ENCODE results near the gene COL25A1.
"Not testable (repeated sequence)": the region's sequence is repeated elsewhere in the genome, so short reads cannot be mapped to it uniquely, and the experiment has no call there.

Gene COL25A1

DNA sequence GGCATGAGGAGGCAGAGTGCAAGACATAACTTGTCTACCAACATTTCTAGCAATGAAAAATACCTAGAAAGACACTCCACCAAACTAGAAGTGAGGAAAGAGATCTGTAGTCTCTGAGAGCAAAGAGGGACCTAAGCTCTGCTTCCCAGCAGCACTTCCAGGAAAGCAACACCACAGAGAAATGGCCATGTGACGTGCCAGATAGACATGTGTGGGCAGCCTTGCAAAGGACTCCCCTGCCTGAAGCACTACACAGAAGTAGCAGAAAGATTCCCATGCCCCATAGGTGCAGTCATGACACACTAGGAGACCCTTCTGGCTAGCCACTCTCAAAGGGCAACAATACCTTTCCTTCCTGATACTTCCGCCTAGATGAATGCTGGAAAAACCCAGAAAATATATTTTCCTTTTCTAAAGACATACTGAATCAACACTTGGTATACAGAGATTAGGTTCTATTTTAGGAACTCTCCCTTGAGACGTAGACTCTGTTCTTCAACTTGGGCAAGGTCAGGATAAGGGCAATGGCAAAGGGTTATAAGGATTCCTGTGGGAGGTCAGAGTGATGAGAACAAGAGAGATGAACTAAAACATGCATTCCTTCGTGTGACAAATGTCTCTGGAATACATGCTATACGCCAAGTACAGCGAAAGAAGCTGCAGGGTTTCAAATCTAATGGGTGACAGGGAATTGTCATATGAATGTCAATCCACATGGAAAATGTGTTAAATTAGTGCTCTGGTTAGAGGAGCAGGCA is 352.1 kb downstream of the COL25A1 start:
- DNase-seq (ENCODE audit: low read depth in 2 of 2): no peak

DNA sequence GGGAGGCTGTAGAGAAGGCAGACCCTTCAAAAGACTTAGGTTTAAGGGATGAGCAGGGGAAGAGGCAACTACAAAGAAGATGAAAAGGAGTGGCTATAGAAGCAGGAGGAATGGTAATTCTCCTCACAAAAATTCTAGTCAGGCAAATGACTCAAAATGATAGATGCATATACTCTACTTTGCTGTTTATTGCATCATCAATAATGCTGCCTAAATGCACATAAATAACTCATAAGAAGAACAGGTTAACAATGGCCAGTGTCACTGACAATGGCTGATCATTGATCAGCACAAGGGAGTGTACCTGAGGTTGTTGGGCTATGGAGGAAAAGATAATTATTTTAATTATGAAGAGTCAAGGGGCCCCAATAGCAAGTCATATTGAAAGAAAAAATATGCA is 354.9 kb downstream of the COL25A1 start:
- DNase-seq (ENCODE audit: low read depth in 2 of 2): no peak

DNA sequence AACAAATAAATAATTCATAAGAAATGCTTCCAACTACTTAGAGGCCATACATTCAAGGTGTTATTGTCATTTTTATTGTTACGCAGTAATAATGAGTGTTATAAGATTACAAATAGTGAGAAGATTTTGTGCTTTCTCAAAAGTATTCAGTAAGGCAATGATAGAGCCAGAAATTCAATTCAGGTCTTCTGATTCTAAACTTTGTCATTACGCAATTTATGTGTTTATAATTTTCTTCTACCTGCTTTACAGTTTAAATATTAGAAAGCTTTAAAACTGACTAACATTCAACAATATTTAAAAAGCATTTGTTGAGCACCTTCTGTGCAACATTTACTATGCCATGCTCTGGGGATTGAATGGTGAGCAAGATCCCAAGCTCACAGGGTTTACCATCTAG is 356.2 kb downstream of the COL25A1 start:
- DNase-seq (ENCODE audit: low read depth in 2 of 2): no peak

DNA sequence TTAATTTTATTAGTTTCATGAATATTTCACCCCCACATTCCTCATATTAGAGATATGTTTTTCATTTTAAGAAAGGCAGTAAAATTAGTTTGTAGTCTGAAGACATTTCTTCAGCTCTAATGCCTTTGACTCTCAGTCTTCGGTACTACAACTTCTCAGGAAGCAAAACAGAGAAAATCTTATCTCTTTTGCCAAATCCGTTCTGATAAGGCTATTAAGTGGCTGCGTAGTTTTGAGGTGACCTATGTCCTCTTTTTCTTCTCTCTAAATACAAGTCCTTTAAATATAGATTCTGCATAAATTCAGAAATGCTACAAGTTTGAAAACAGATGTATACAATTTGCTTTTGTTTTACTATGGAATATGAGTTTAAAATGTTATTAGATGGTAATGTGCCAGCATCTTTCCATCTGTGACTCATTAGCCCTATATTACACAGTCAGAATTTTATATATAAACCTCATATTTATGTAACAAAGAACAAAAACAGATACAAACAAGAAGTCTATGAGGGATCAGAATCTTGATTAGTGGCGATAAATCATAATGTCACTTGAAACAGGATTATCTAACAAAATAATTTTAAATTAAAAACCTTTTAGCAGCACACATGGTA is 358.4 kb downstream of the COL25A1 start:
- no peak for DNase-seq (ENCODE audit: low read depth in 2 of 2)

- DNase-seq (ENCODE audit: low read depth in 2 of 2): no peak
Observed at GRCh38 chr4:108943371-108943770, 359.1 kb downstream of the COL25A1 start.

GRCh38 chr4:108941904-108942430 is 360.5 kb downstream of the COL25A1 start:
- no peak for DNase-seq (ENCODE audit: low read depth in 2 of 2)

- DNase-seq (ENCODE audit: low read depth in 2 of 2): no peak
Observed at GRCh38 chr4:108940634-108941033, 361.8 kb downstream of the COL25A1 start.

GRCh38 chr4:108940149-108940548 is 362.3 kb downstream of the COL25A1 start:
- DNase-seq (ENCODE audit: low read depth in 2 of 2): no peak

DNA sequence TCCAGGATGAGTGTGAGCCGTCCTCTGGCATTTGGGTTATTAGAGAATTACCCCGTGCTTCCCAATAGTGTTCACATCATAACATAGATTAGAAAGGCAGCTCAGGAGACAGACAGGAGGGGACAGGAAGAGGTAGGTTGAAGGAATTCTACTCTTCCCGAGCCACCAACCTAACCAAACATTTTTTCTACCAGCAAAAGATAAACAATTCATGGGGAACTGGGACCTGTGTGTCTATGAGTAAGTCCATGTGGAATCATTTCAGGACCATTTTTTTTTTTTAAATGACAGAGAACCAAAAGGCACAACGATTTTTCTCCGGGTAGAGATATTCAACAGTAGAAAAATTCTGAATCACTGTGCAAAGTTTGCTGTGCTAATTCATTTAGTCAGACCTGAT is 365.4 kb downstream of the COL25A1 start:
- DNase-seq (ENCODE audit: low read depth in 2 of 2): no peak

DNA sequence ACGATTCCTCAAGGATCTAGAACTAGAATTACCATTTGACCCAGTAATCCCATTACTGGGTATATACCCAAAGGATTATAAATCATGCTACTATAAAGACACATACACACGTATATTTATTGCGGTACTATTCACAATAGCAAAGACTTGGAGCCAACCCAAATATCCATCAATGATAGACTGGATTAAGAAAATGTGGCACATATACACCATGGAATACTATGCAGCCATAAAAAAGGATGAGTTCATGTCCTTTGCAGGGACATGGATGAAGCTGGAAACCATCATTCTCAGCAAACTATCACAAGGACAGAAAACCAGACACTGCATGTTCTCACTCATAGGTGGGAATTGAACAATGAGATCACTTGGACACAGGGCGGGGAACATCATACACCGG is 368.5 kb downstream of the COL25A1 start:
- not testable (repeated sequence) for DNase-seq (ENCODE audit: low read depth in 2 of 2)

DNA sequence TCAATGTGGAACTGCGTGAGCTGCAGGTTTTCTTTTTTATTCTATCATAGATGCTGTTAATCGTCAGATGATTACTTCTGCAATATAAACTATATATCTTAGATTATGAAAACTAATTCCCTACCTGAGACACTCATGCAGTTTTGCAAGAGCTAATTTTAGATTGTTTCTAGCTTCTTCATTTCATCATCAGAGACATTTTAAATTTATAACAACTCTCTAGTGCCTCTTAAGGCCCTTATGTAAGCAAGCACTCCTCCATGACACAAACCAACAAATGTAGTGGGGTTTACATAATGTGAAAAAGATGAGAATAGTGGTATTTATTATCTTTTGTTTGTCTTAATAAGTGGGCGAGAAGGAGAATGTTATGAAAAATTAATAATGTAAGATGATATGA is 369.4 kb downstream of the COL25A1 start:
- DNase-seq (ENCODE audit: low read depth in 2 of 2): no peak

- DNase-seq (ENCODE audit: low read depth in 2 of 2): no peak
Observed at GRCh38 chr4:108931926-108932325, 370.5 kb downstream of the COL25A1 start.

DNA sequence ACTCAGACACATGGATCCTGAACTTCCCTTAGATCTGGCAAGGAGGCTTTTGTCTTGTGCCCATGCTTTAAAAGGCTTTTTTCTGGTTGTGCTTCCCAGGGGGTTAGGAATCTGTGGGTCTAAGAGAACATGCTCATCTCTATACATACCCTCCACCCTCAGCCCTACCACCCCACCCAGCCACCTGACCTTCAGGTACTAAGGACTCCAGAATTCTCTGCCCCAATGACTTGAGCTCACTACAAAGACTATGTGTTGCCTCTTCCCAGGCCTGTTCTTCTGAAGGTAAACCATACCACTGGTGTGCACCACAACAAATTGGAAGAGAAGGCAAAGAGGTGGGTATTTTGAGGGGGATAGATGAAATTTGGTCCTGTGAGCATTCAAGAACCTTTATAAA is 372.3 kb downstream of the COL25A1 start:
- DNase-seq (ENCODE audit: low read depth in 2 of 2): no peak

GRCh38 chr4:108926781-108927180 is 375.7 kb downstream of the COL25A1 start:
- DNase-seq (ENCODE audit: low read depth in 2 of 2): no peak

GRCh38 chr4:108926061-108926460 is 376.4 kb downstream of the COL25A1 start:
- DNase-seq (ENCODE audit: low read depth in 2 of 2): no peak

GRCh38 chr4:108922191-108922590 is 380.3 kb downstream of the COL25A1 start:
- DNase-seq (ENCODE audit: low read depth in 2 of 2): no peak

GRCh38 chr4:108920395-108921087 is 381.9 kb downstream of the COL25A1 start:
- no peak for DNase-seq (ENCODE audit: low read depth in 2 of 2)

- no peak for DNase-seq (ENCODE audit: low read depth in 2 of 2)
Observed at GRCh38 chr4:108919226-108919893, 383.1 kb downstream of the COL25A1 start.

DNA sequence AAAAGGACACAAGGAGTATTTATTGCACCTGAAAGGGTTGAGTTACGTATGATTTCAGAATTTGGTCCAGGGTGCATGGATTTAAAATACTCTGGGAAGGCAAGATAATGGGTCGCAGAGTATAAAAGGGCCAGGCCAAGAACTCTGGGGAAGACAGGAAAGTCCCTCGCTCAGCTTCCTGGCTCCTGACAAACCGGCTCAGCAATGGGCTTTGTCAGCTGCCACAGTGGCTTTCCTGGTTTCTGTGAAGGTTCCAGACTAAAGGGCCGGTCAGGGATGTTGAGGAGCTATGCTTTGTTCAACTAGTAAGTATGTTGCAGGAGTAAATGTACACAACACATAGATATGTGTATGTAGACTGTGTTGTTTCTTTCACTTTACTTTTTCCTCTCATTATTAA is 385.2 kb downstream of the COL25A1 start:
- DNase-seq (ENCODE audit: low read depth in 2 of 2): no peak

- no peak for DNase-seq (ENCODE audit: low read depth in 2 of 2)
Observed at GRCh38 chr4:108916638-108917037, 385.8 kb downstream of the COL25A1 start.

DNA sequence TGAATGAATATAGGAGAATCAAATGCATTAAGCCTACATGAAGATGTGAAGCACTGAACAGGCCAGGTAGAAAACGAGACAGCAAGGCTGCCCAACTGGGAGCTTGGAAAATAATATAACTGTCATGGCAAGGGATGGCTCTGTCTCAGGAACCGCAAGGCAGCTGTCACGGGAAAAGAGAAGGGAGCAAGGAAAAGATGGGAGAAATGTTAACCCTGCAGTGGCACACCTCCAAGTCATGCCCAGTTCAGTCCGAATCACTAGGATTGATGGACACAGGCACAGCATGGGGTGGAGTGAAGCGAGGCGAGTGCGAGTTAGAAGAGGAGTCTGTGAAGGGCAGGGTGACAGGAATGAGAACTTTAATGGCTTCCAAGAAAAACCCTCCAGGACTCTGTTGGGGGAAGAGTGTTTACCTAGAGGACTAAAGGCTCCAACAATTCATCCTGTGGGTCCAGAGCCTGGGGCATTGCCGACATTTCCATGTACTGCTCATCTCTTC is 395.5 kb downstream of the COL25A1 start:
- no peak for DNase-seq (ENCODE audit: low read depth in 2 of 2)

GRCh38 chr4:108906006-108906405 is 396.5 kb downstream of the COL25A1 start:
- DNase-seq (ENCODE audit: low read depth in 2 of 2): no peak
